ENCODE results near the gene AKAP3.

The AKAP3 gene

GRCh38 chr12:4595881-4596280 is 53.0 kb downstream of the AKAP3 start:
- no peak for DNase-seq (ENCODE audit: low read depth)

DNA sequence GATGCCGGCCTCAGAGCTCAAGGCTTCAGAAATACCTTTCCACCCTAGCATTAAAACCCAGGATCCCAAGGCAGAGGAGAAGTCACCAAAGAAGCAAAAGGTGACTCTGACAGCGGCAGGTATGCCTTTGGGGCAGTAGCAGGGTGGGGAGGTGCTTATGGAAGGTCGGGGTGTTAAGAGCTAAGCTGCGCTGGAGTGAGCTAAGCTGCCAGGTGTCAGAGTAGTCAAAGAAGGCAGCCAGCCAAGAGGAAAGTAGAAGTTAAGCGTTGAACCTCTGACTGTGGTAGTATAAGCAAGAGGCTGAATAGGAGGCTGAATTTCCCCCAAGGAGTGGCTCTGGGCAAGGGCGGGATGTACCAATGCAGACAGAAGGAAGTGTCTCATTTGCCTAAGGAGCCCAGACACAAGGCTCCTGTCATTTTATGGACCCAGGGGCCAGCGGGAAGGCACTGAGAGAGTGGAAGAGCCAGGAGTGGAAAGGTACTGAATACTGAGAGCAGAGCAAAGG is 57.6 kb downstream of the AKAP3 start:
- no peak for DNase-seq (ENCODE audit: low read depth)

GRCh38 chr12:4589941-4590340 is 58.9 kb downstream of the AKAP3 start:
- no peak for DNase-seq (ENCODE audit: low read depth)

DNA sequence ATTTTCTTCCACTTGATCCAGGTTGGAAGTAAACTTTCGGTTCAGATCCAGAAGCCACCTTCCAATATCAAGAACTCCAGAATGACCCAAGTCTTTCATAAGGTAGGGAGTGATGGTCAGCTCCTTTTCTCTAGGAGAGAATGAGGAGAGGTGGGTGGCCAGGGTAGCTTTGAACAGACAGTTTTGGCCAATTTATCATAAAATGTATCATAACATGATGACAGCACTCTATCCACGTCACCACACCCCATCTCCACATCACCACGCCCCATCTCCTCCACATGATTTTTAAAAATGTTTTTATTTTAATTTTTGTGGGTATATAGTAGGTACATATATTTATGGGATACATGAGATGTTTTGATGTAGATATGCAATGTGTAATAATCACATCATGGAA is 59.9 kb downstream of the AKAP3 start:
- no peak for DNase-seq (ENCODE audit: low read depth)

GRCh38 chr12:4587108-4587507 is 61.7 kb downstream of the AKAP3 start:
- no peak for DNase-seq (ENCODE audit: low read depth)

DNA sequence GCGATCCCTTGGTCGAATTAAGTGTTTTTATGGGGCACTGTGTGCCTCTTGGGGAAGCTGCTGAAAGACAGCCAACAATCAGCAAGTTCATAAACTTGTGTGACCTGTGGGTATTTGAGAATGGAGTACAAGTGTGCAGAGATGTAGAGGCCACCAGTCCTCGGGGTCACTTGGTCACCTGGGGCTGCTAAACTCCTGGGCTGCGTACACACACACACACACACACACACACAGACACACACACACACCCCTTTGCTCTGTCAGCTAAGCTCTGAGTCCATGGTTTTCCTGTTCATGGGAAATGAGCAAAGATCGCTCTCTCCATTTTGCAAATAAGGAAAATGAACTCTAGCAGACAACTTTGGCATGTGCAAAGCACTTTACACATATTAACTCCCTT is 62.4 kb downstream of the AKAP3 start:
- DNase-seq (ENCODE audit: low read depth) = no peak

DNA sequence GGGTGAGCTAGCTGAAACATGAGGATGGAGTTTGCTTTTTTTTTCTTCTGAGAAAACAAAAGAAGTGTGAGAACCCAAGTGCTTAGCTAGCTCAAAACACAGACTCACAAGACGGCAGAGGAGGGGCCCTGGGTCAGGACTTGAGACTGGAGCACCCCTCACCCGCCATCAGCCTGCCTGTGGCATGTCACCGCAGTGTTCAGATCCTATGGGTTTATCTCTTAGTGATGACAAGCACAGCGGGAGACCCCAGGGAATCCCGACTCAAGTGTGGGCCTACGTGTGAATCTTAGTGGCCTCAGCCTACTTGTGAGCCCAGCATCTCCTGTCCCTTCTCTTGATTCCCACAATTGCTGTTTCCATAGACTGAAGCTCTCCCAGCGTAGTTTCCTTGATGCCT is 64.0 kb downstream of the AKAP3 start:
- no peak for DNase-seq (ENCODE audit: low read depth)

DNA sequence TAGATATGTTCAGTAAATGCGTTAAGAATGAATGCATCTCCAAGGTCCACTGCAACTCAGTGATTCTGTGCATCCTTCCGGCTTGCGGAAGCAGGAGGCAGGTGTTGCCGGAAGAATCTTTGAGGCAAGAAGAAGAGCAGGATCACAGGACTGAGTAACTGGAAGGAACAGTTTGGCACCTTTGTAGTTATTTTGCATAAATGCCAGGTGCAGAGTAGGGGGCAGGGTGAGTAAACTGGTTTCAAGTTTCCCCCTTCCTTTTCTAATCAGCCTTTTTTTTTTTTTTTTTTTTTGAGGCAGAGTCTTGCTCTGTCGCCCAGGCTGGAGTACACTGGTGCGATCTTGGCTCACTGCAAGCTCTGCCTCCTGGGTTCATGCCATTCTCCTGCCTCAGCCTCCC is 64.6 kb downstream of the AKAP3 start:
- no peak for DNase-seq (ENCODE audit: low read depth)

- no peak for DNase-seq (ENCODE audit: low read depth)
These were observed 68.6 kb downstream of the AKAP3 start for GRCh38 chr12:4580281-4580688.

DNA sequence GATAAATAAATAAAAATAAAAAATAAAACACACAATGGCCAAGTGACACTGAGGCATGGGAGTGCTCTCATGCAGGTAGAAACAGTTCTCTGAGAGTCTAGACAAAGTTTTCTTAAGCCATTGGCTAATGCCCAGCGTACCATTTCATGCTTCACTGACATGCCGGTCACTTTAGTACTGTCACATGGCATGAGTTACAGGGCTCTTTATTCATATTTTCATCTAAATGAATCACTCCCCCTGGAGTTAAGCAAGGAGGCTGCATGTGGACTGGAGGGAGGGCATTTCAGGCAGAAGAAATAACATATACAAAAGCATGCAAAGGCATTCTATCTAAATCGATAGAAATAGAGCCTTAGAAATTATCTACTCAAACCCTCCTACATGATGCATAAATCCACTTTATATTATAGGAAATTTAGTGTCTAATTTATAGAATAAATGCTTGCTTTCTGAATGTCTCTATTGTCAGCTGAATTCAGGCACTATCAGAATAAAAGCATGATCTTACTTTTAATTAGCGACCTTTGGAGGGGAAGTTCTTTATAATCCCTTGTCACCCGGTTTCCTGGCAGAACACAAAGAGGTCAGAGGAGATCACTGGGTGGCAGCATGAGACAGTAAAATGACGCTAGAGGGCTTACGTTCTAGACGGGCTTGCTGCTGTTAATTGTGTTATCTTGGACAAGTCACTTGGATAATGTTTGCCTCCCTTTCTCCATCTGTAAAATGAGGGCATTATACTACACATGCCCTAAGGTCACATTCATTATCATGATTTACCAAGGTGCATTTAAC is 69.3 kb downstream of the AKAP3 start:
- no peak for DNase-seq (ENCODE audit: low read depth)

DNA sequence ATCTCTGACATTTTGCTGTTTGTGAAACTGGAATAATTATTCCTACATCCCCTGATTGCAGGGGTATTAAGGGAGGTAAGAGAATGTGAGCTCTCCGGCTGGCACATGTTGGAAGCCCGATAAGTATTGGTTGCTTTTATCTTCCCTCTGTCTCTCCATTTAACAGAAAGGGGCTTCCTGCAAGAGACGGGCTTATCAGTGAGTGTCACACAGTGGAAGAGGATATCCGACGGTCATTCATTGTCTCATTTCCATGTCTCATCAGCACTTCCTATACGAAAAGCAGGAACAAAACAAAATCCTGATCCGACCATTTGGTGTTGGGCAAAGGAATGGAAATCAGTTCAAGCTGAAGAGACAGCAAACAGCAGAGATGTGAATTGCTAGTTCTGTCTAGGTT is 76.2 kb downstream of the AKAP3 start:
- no peak for DNase-seq (ENCODE audit: low read depth)

DNA sequence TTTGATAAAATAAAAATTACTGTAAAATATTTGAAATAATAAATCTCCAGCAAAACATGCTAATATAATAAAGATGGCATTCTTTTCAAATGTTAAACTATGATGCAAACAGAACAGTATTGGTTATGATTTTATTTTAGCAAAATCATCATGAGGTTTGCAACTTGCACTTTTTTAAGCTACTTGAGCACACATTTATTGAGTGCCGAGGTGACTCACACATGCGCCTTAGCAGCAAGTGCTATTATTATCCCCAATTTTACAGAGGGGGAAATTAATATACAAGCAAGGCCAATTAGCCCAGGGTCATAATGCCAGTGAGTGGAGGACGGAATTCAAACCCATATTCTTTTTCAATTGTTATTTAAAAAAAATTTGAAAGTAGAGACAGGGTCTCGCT is 79.6 kb downstream of the AKAP3 start:
- no peak for DNase-seq (ENCODE audit: low read depth)

DNA sequence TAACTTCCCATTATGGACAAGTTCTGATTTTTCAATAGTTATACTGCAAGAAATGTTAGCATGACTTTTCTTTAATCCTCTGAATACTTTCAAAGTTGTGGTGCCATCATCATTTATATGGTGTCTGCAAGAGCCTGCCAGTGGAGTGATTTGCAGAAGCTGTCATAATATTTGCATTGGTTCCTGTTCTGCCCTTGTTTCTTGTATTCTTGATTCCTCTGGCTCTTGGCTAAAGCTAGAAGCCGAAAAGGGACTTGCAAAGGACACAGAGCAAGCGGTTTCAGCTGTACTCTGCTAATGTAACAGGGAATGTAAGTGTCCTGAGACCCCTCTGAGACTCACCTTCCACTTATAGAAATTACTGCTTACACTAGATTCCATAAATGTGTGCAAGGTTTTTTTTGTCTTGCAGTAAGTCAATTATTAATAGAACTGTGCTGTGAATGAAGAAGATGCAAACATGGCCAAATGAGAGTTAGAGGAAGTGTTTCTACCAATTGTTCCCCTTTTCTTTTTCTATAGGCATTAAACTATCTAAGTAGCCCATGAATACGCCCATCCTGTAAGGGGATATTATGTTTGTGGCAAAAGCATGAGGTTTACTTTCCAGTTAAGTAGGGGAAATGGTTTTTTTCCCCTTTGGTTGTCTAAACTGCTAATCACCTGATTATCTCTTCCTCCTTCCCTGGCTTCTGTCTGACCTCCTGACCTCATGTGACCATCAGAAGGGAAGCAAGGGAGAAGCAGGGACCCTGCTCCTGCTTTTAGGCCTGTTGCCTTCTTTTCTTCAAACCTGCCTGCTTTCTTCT is 81.6 kb downstream of the AKAP3 start:
- DNase-seq (ENCODE audit: low read depth) = no peak

- DNase-seq (ENCODE audit: low read depth) = no peak
These were observed 82.4 kb downstream of the AKAP3 start for GRCh38 chr12:4566474-4566873.
